ENCODE measurements around the gene MGME1. TPM values are rescaled to one million over a fixed set of nuclear protein-coding genes. Genes with fewer than 3 reads are reported as not detected.

MGME1 gene
- total RNA-seq, 1 experiment from 2014 or later, result 10.5 TPM

DNA sequence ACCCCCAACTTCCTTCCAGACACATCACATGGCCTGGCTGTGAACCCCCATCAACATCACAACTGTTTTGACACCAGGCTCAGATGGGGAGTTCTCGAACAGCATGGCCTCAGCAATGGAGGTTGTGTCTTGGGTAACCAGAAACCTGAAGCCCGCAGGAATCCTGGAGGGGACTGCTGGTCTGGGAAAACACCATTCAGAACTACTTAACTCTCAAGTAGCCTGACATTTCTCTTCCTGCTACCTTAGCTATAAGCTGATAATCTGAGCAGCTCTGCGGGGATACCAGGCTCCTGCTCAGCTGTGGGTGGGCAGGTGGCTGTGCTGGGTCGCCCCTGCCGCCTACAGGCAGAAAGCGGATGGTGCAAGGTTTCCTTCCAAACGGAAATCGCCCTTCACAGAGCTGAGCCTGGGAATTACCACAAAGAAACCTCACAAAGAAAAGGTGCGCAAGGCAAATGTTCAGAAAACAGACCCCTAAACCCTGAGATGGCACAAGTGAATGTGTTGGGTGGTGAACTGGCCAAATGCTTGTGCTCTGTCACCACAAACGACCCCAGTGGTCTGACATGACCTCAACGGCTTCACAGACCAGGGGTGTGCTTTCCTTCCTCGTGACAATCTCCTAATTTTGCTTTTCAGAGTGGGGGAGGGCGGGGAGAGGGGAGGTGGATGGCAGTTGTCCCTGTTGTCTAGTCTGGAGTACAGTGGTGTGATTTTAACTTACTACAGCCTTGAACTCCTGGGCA is 29.8 kb upstream of the MGME1 start:
- Mint-ChIP-seq H3K9me3 (ENCODE audit: low read depth, unreplicated experiment) (no peaks in the 10 kb centered on the region), H3K27ac (ENCODE audit: unreplicated experiment) (no peak overlapping the region), H3K4me1 (ENCODE audit: low read depth, unreplicated experiment) (no peaks in the 10 kb centered on the region), H3K36me3 (ENCODE audit: insufficient read depth, unreplicated experiment) (peaks cover 4% of the 10 kb centered on the region), H3K27me3 (ENCODE audit: unreplicated experiment) (no peaks in the 10 kb centered on the region), H3K4me3 (ENCODE audit: low read depth, unreplicated experiment) (no peak overlapping the region)
- peak; percentile 24 for DNase-seq
- BruUV-seq (replicated peaks), result no TSS peak
- CTCF ChIA-PET, result interaction anchor here (1.1 kb wide), 1 partner anchor 434 kb away, joined by 4 read pairs; no protein-coding TSS in a partner anchor
- TF ChIP-seq, protein P1, sequence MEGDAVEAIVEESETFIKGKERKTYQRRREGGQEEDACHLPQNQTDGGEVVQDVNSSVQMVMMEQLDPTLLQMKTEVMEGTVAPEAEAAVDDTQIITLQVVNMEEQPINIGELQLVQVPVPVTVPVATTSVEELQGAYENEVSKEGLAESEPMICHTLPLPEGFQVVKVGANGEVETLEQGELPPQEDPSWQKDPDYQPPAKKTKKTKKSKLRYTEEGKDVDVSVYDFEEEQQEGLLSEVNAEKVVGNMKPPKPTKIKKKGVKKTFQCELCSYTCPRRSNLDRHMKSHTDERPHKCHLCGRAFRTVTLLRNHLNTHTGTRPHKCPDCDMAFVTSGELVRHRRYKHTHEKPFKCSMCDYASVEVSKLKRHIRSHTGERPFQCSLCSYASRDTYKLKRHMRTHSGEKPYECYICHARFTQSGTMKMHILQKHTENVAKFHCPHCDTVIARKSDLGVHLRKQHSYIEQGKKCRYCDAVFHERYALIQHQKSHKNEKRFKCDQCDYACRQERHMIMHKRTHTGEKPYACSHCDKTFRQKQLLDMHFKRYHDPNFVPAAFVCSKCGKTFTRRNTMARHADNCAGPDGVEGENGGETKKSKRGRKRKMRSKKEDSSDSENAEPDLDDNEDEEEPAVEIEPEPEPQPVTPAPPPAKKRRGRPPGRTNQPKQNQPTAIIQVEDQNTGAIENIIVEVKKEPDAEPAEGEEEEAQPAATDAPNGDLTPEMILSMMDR (IDR thresholded peaks at IDR 0.05; ENCODE audit: unreplicated experiment), result peak; percentile 52
- intact Hi-C loops (cut with micrococcal nuclease; ENCODE audit: unreplicated experiment), result no loop called here

DNA sequence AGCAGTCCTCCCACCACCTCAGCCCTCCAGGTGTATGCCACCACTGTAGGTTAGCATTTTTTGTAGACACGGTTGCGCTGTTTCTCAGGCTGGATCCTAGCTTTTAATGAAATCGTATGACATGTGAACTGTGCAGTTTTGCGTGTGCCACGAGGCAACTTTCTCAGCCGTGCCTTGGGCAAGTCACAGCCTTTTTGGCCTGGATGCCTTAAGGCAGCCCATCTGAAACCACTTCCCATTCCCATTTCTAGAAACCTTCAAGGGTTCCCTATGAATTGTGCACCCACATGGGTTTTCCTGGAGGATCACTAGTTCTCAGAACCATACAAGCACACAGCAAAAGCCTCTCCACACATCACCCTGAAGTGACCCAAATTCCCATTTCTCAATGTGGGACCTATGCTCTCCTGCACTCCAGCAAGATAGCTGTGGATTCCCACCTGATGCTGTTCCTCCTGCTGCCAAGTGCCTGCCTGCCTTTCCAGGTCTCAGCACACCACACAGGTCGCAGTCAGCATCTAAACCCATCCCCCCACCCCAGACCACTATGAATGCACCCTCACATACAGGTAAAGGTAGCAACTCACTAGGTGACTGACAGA is 29.1 kb upstream of the MGME1 start:
- BruUV-seq (replicated peaks), result no TSS peak
- no peak overlapping the region for H3K27ac Mint-ChIP-seq (ENCODE audit: unreplicated experiment)
- H3K9me3 Mint-ChIP-seq (ENCODE audit: low read depth, unreplicated experiment), result no peaks in the 10 kb centered on the region
- TF ChIP-seq, protein P1 (IDR thresholded peaks at IDR 0.05; ENCODE audit: unreplicated experiment), result no peak
- DNase-seq, result no peak
- no peak overlapping the region for H3K4me3 Mint-ChIP-seq (ENCODE audit: low read depth, unreplicated experiment)
- H3K36me3 Mint-ChIP-seq (ENCODE audit: insufficient read depth, unreplicated experiment), result peaks cover 4% of the 10 kb centered on the region
- no peaks in the 10 kb centered on the region for H3K4me1 Mint-ChIP-seq (ENCODE audit: low read depth, unreplicated experiment)
- CTCF ChIA-PET, result interaction anchor here (1.1 kb wide), 1 partner anchor 435 kb away, joined by 4 read pairs; no protein-coding TSS in a partner anchor
- intact Hi-C loops (cut with micrococcal nuclease; ENCODE audit: unreplicated experiment), result no loop called here
- no peaks in the 10 kb centered on the region for H3K27me3 Mint-ChIP-seq (ENCODE audit: unreplicated experiment)

DNA sequence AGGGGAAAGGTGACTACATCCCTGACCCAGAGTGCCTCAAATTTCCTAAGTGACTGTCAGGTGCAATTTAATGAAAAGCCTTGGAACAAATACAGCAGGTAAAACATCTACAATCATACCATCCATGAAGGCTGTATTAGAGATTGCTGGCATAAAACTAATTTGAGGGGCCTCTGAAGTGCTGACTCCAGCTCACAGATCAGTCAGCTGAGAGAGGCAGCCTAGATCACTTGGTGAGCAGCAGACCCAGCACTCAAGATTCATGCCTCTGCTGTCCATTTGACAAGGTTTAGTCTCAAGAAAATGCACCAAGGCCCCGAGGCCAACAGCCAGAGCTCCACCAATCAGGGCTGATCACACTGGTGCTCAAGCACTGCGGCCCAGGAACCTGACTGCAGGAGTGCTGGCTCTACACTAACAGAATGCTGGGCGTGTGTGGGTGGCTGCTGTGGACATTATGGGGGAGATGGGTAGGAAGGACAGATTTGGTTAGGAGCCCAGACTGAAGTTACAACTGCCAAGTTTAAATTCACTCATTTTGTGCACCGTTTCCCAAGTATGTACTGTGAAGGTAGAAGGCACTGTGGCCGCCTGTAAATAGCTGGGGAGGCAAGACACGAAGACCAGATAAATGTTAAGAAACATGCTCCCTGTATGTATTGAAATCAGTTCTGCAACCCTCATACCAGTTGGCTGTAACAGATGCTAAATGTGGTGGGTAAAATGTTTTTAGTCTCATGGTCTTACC is 28.4 kb upstream of the MGME1 start:
- H3K27ac Mint-ChIP-seq (ENCODE audit: unreplicated experiment), result no peak overlapping the region

More for the DNA sequence above, 28.4 kb upstream of the MGME1 start:
- TSS peak; percentile 6 for BruUV-seq (replicated peaks)
- Mint-ChIP-seq H3K4me1 (ENCODE audit: low read depth, unreplicated experiment) (no peaks in the 10 kb centered on the region), H3K27me3 (ENCODE audit: unreplicated experiment) (no peaks in the 10 kb centered on the region), H3K36me3 (ENCODE audit: insufficient read depth, unreplicated experiment) (peaks cover 4% of the 10 kb centered on the region), H3K4me3 (ENCODE audit: low read depth, unreplicated experiment) (no peak overlapping the region), H3K9me3 (ENCODE audit: low read depth, unreplicated experiment) (no peaks in the 10 kb centered on the region)
- DNase-seq, result no peak
- CTCF ChIA-PET, result no interaction called here
- intact Hi-C loops (cut with micrococcal nuclease; ENCODE audit: unreplicated experiment), result no loop called here
- TF ChIP-seq, protein P1 (IDR thresholded peaks at IDR 0.05; ENCODE audit: unreplicated experiment), result no peak
